Esophagus squamous epithelium (tissue), 4 donors: ENCODE results near the gene PCSK5.

Source experiments
- CTCF ChIP-seq, 6 experiments: fragments of 450-650 bp in 4 of 6; fragments of 200-600 bp in 2 of 6; sonication (generic) in 2 of 6; IDR thresholded peaks; one replicate each; pipeline ENCODE4 v1.5.1; 2016 to 2019; ENCODE audit warnings: antibody characterized with exemption in 6 of 6, mild to moderate bottlenecking in 4 of 6, moderate library complexity in 4 of 6
- POLR2A ChIP-seq, 4 donors: fragments of 450-650 bp; IDR thresholded peaks; one replicate each; pipeline ENCODE4 v1.6.1; 2017; ENCODE audit warnings: antibody characterized with exemption in 4 of 4, mild to moderate bottlenecking in 4 of 4, moderate library complexity in 3 of 4

DNA sequence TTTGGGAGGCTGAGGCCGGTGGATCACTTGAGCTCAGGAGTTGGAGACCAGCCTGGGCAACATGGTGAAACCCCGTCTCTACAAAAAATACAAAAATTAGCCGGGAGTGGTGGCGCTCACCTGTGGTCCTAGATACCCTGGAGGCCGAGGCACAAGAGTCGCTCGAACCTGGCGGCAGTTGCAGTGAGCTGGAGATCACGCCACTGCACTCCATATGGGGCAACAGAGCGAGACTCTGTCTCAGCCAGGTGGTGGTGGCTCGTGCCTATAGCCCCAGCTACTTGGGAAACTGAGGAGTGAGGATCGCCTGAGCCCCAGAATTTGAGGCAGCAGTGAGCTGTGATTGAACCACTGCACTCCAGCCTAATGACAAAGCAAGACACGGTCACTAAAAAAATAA, 506.1 kb downstream of the PCSK5 start:
- TF ChIP-seq CTCF (IDR thresholded peaks at IDR 0.05) (no peak), POLR2A (IDR thresholded peaks at IDR 0.05) (no peak)
